M059J (cell line): ENCODE data around the gene GGN. TPM values are rescaled to one million over a fixed set of nuclear protein-coding genes. Genes with fewer than 3 reads are reported as not detected.
"Not testable (repeated sequence)": the region's sequence is repeated elsewhere in the genome, so short reads cannot be mapped to it uniquely, and the experiment has no call there.

Source experiments
- DNase-seq: peaks from one replicate; pipeline ENCODE4 v3.0.0-alpha.2; 2012; ENCODE audit warnings: low read depth
- total RNA-seq: library from RNA; depleted of rRNA; stranded (reverse); fragments of >200 nt; shearing (Covaris generic); gene quantifications from 2 replicates; pipeline ENCODE4 v1.2.3, GENCODE V29; 2014; rRNA removed

GGN gene, protein sequence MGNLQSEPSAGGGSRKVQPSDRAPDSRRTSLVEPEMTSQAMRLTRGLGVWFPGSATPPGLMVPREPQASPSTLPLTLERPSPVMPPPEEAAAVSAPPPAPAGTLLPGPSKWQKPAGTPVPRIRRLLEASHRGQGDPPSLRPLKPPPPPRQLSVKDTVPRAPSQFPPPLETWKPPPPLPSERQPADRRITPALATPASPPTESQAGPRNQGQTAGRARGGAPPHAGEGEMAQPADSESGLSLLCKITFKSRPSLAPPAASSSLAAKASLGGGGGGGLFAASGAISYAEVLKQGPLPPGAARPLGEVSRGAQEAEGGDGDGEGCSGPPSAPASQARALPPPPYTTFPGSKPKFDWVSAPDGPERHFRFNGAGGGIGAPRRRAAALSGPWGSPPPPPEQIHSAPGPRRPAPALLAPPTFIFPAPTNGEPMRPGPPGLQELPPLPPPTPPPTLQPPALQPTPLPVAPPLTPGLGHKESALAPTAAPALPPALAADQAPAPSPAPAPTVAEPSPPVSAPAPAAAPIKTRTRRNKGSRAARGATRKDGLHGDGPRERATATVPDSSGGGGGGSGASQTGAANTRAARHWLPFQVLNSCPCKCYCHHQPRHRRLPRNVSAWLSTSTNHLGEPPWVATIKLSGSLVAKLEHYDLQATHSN
- total RNA-seq: 0.64 TPM in 1 of 2 replicates, not detected in the other

DNA sequence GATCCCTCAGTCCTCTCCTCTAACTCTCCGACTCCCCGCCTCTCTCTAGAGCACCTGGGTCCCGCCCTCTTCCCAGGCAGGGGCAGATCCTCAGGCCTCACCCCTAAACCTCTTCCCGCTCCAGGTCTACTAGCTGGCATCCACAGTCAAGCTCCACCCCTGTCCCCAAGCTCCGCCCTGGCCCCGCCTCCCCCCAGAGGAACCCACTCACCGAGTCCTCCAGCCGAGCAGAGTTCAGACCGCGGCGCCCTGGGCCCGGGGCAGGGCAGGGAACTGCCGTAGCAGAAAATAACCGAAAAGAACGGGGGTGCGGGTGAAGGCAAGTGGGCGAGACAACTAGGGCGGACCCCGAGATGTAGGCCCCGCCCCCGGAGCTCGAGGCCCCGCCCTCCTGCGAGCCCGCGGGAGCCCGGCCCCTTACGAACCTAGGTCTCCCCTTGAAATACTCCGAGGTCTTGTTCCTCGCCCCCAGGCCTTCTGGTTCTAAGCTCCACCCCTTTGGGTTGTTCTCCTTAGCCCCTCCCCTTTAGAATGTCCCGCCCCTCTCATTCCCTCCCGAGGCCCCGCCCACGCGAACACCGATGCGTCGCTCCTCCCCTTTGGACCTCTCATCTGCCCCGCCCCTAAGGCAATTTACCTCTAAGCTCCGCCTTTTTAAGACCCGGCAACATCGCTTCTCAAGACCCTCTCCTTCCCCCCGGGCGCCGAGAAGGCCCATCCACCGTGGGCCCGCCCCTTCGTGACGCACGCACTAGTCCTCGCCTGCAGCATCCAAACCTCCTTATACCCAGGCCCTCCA, at the start of gene GGN:
TSS of gene GGN (minus strand) at position 485 of the 799 bp plus-strand sequence. CDS start 773 bp downstream, outside the sequence.
- peak; percentile 94 for DNase-seq

DNA sequence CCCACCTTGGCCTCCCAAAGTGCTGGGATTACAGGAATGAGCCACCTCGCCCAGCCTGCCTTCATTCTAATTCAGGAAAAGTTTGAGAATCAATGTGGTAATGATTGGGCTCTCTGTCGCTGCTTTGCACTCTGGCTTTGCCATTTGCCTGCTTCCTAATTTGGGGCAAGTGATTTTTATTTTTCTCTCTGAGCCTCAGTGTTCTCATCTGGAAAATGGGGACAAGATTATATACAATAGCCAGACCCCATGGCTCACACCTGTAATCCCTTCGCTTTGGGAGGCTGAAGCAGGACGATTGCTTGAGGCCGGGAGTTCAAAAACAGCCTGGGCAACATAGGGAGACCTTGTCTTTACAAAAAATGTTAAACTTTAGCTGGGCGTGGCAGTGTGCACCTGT, 49.5 kb upstream of the GGN start:
- DNase-seq: no peak

DNA sequence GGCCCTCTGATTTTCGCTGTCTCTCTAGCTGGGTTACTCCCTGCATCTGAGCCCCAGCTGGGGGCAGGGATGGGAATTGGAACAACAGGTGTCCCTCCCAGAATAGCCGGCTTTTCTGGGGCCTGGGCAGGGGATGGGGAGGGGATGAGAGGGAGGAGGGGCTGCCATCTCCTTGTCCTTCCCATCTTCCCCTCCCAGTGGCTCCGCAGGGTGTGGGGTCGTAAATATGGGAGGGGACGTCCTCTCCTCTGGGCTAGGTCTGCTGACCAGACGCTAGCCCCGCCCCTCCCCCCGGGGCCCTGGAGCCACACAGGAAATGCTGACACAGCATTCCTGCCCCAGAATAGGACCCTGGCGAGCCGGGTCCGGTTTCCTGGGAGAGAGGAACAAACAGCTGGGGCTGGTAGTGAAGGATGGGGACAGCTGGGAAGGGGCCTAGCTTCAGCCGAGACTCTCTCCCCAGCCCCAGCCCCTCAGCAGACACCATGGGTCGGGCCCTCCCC, 46.8 kb upstream of the GGN start:
- no peak for DNase-seq

DNA sequence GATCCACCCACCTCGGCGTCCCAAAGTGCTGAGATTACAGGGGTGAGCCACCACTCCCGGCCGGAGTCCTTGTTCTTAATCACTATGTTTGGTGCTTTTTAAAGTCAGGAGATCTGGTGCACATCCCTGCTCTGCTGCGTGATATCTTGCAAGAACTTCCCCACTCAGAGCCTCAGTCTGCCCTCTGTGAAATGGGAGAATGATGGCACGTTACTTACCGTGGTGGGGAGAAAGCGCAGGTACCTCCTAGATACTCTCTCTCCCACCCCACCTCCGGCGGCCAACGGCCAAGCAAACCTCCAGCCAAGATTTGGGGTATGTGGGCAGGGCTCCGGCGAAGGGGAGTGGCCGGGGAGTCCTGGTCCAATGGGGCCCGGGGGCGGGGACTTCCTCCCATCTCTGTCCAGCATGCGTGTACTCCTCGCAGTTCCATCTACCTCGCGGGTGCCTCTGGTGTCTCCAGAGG, 45.5 kb upstream of the GGN start, which contains the start of gene RYR1:
TSS of gene RYR1 (plus strand) at position 424 of the 466 bp plus-strand sequence. CDS start 139 bp downstream, outside the sequence.
- no peak for DNase-seq

DNA sequence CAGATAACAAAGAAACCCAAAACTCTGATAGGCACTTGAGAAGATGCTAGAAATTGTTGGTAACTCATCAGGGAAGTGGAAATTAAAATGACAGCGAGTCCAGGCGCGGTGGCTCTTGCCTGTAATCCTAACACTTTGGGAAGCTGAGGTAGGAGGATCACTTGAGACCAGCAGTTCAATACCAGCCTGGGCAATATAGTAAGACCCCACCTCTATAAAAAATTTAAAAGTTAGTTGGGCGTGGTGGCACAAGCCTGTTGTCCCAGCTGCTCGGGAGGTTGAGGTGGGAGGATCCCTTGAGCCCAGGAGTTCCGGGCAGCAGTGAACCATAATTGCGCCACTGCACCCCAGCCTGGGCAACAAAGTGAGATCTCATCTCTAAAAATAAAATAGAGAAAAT, 43.1 kb upstream of the GGN start:
- no peak for DNase-seq

DNA sequence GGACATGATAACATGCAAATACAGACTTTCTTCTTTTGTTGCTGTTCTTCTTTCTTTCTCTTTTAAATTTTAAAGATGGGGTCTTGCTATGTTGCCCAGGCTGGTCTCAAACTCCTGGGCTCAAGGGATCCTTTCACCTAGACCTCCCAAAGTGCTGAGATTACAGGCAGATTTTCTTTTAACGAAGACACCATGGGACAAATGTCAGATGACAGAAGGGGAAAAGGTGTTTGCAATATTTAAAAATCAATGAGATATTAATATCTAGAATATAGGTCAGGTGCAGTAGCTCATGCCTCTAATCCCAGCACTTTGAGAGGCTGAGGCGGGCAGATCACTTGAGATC, 42.0 kb upstream of the GGN start:
- no peak for DNase-seq

DNA sequence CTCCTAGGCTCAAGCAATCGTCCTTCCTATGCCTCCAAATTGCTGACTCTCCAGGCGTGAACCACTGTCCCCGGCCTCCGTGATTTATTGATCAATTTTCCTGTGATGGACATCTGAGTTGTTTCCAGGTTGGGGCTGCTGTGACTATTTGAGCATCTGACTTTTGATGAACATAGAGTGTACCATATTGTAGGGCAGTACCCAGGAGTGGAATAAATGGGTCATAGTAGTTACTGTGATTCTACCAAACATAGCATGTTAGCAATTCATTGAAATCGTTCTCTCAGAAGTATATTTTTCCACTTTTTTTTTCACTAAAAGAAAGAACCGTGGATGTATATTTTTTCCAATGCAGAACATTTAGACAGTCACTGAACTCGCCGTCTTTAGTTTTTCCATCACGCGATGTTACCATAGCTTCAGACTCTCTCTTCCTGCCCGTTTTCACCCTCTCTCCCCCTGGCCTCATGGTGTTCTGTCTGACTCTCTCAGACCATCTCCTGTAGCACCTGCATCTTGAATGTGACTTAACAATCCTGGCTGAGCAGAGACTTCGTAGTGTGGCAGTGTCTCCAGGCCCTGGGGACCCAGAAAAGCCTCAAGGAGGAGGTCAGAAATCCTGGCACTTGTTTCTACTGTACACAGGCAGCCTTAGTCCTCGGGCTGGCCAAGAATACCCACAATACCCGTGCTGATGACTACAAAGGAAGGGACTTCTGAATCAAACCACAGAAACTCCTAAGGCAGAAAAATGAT, 41.4 kb upstream of the GGN start:
- DNase-seq: peak; percentile 54

DNA sequence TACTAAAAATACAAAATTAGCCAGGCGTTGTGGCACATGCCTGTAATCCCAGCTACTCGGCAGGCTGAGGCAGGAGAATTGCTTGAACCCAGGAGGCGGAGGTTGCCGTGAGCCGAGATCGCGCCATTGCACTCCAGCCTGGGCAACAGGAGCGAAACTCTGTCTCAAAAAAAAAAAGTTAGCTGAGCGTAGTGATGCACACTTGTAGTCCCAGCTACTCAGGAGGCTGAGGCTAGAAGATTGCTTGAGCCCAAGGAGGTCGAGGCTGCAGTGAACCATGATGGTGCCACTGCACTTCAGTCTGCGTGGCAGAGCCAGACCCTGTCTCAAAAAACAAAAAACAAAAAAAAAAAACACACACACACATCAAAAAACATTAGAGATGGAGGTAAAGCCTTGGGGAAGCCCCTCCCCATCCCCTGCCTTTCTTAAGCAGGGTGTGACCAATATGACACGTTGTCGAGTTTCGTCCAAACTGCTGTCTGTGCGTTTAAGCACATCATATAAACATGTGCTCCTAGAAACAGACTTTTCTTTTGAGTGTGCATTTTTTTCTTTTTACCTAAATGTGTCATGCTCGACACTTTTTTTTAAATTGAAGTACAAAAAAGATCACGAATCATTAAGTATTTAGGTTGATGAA, 39.3 kb upstream of the GGN start:
- not testable (repeated sequence) for DNase-seq

DNA sequence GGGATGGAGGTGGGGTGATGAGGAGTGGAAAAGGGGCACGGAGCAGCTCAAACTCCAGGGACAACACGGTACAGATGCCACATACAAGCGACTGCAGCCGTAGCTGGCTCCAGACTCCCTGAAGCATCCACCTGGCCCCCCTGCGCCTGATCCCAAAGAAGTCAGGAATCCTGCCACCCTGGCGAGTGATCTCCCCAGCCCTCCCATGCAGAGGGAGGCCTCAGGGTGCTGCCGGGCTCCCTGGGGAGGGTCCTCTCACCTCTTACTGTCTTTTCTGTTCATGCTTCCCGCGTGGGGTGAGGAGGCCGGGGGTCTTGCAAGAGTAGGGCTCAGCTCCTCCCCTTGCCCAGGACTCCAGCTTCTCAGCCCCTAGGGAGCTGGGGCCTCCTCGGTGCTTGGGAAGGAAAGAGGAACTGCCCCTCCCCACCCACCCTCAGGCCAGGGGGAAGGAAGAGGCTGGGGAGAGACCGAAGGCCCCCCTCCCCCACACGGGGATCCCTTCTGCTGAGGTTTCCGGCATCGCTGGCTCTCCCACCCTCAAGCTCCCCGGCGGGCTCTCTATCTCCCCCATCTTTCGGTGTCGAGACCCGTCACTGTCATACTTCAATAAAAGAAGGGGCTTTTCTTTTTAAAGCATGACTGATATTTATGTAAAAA, 38.1 kb upstream of the GGN start, which contains the start of gene RASGRP4:
TSS of gene RASGRP4 (minus strand) at position 410 of the 657 bp plus-strand sequence. CDS start at position 282, 128 bp downstream.
- no peak for DNase-seq

DNA sequence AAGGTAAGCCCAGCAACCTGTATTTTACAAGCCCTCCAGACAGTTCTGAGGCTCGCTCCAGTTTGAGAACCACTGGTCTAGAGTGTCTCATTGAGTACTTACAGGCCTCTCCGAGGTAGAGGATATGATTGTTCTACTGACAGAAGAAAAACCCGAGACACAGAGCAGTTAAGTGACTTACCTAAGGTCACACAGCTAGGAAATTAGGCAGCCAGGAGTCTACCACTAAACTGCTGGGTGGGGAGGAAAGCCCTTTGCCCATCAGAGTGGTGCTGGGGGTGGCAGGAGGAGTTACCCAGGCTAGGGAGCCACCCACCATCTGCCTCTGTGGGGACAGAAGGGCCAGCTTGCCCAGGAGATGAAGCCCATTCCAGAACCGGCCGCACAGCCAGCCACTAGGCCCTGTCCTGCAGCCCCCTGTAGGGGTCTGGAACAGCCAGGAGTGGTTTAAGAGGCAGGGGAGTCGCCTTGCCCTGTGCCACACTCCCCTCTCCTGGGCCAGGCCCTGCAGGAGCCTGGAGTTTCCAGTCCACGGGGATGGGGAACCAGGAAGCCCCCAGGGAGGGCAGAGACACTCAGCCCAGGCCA, 37.5 kb upstream of the GGN start:
- DNase-seq: no peak

DNA sequence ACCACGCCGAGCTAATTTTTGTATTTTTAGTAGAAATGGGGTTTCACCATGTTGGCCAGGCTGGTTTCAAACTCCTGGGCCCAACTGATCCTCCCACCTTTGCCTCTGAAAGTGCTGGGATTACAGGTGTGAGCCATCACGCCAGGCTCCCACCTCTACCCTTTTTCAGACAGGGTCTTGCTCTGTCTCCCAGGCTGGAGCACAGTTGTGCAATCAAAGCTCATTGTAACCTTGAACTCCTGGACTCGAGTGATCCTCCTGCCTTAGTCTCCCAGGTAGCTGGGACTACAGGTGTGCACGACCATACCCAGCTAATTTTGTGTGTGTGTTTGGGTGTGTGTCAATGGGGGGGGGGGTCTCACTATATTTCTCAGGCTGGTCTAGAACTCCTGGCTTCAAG, 36.4 kb upstream of the GGN start:
- no peak for DNase-seq

DNA sequence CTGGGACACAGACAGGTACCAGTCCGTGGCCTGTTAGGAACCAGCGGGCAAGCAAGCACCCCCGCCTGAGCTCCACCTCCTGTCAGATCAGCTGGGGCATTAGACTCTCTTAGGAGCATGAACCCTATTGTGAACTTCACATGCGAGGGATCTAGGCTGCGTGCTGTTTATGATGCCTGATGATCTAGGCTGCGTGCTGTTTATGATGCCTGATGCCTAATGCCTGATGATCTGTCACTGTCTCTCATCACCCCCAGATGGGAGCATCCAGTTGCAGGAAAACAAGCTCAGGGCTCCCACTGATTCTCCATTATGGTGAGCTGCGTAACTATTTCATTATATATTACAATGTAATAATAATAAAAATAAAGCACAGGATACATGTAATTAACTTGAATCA, 34.6 kb upstream of the GGN start:
- no peak for DNase-seq

DNA sequence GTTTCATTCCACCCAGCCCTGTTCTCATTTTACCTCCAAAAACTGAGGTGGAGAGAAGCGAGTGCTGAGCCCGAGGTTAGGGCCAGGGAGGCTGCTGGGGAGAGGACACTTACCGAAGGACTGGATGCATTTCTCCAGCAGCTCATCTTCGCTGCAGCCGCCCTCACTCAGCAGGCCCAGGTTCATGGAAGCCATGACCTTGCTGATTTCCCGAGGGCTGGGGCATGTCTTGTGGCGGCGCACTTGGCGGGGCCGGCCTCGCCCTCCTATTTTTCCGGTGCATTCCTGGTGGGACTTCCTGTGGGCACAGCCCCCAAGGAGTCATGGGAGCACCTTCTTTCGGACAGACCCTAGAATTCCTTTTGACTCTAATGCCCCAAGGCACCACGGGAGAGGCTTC, 34.0 kb upstream of the GGN start:
- DNase-seq: no peak

DNA sequence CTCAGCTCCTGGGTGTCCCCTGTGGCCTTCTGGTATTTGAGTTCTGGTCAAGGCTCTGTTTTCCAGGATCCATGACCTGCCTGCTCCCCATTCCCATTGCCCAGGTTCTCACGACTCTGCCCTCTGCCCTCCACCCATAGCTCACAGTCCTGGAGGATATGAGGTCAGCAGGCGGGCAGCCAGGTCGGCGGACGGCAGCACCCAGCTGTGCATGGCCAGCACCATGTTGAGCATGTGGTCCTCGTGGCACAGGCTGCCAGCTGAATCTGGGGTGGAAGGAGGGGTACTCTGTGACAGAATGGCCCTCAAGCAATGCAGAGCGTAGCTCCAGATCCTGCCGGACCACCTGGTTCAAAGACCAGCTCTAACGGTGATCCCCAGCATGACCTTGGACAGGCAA, 33.1 kb upstream of the GGN start:
- DNase-seq: no peak

DNA sequence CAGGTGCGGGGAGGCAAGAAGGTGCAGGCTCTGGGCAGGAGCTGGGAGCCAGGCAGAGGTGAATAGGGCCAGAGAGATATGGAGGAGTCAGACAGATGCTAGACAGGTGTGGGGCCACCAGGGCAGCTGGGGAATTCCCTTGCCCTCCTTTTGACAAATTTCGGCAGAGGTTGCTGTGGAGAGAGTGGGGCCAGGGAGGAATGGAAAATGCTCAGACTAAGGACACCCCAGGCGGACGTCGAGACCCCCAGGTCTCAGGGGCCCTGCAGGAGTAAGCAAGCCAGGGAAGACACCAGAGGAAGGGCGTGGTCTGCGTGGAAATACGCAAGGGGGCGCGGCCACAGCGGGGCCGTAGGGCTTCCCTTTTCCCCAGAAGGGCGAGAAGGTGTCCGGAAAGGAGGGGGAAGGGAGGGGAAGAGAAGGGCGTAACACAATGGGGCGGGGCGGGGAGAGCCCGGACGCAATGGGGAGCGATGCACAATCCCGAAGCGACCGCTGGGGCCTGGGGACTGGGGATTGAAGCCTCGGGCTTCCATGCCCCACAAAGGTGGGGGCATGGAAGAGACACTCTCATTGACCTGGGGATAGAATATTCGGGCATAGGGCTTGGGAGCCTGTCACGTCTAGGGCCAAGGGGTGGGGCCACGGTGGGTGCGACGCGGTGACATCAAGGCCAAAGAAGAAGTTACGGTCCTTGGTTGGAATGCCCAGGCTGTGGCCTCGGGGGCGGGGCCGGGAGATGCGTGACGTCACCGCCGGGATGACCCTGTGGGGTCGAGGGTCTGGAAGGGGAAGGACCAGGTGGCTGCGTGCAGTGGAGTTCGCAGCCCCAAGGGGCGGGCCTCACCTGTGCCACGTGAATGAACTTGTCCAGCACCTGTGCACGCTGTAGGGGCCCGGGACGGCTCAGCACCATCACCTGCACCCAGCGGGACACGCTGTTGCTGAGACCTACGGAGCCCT, 30.0 kb upstream of the GGN start:
- DNase-seq: no peak

DNA sequence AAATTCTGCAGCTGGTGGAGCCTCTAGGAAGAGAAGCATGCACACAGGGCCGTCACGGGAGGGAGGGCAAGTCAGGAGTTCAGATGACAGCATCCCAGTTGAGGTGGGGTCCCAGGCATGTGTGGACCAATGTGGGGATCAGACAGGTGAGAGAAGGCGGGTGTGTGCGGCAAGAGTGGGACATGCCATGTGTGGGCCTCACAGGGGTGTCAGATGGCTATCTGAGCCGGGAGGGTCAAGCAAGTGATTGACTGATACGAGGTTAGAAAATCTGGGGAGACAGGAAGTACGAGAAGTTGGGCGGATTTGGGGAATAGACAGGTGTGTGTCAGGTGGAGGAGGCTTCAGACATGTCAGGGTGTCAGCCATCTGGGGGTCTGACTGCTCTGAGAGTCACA, 29.3 kb upstream of the GGN start:
- DNase-seq: no peak

DNA sequence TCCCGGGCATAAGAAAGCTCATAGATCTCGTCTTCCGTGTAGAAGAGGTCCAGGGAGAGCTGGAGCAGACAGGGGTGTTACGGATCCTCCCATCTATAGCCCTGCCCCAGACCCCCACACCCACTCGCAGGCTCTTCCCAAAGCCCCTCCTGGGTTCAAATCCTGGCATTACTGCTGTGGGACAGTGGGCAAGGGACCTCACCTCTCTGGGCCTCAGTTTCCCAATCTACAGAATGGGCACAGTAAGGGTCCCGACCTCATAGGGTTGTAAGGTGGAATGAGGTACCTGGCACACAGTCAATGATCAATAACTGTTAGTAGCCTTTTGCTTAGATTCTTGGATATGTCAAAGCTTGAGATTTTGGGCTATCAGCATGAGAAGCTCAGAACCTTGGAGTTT, 25.6 kb upstream of the GGN start:
- DNase-seq: no peak

DNA sequence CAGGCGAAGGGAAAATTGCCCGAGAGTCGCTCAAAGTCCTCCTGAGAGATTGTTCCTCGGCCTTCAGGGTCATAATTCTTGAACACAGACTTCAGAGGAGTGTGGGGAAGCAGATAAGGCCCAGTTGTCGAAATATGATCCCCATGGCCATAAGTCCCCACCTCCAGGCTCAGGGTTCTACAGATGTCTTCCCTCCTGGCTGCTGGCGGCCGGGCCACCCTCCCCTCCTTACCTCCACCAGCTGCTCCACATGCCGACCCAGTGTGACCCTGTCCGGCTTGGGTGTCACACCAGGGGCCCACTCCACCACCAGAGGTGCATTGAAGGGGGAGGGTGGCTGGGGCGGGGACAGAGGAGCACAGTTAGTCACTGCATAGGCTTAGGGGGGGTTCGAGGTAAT, 25.1 kb upstream of the GGN start:
- DNase-seq: no peak

DNA sequence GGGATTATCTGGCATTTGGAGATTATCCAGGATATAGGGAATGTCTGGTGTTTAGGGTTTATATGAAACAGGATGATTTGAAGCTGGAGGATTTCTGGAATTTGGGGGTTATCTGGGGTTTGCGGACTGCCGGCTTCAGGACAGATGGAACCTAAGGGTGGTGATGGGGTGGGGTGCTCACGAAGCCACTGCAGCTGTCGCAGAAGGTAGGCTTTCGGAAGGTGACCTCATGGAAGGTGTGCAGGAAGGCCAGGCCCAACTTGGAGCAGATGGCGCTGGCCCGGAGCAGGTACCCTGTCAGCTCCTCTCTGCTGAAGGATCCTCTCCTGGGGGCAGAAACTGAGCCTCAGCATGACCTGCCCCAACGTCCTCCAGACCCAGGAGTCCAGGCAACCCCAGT, 24.7 kb upstream of the GGN start:
- no peak for DNase-seq
